ENCODE measurements around the gene ALOX15. TPM values are rescaled to one million over a fixed set of nuclear protein-coding genes. Genes with fewer than 3 reads are reported as not detected.

ALOX15 gene
- total and polyA plus RNA-seq, 9 of the 15 experiments (the other 6 are each of a cell fraction or from before 2014, with no cell fraction given): not detected

DNA sequence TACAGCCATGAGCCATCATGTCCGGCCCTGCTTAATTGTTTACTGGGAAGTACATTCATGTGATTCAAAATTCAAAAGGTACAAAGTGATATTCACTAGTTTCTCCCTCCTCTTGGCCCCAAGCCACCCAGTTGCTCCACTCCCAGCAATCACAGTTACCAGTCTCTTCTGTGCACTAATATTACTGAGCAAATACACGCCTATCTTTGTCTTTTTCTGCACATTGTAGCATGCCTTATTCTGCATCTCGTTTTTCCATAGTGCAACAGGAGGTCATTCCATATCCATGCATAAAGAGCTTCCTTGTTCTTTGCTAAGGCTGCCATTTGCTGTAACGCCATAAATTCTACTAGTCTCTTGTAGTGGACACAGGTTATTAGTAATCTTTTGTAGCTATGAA lies 2.2 kb upstream of the ALOX15 start:
- intact Hi-C loops (cut with micrococcal nuclease): no loop called here
- Histone ChIP-seq H2AFZ (ENCODE audit: low read depth, low read length) (no peak overlapping the region), H3K79me2 (ENCODE audit: control insufficient read depth, insufficient read depth, low read length) (no peaks in the 10 kb centered on the region), H3K9ac (ENCODE audit: insufficient read depth in 1 of 2, low read depth in 2 of 2, low read length in 2 of 2) (no peak overlapping the region), H3K4me3 (no peak overlapping the region), H3K27ac (ENCODE audit: extremely low read depth, low read depth, low read length) (no peak overlapping the region), H3K27me3 (ENCODE audit: control insufficient read depth in 2 of 2, insufficient read depth in 2 of 2, low read length in 2 of 2) (peaks cover 0 to 17% of the 10 kb centered on the region in 2 experiments; a peak in 3 of 5 replicates), H3K36me3 (ENCODE audit: control insufficient read depth, insufficient read depth, low read length) (no peaks in the 10 kb centered on the region), H3K9me1 (ENCODE audit: control insufficient read depth, insufficient read depth, low read length) (no peaks in the 10 kb centered on the region), H3K4me1 (replicated peaks in 1 of 2; ENCODE audit: control insufficient read depth in 2 of 2, insufficient read depth in 2 of 2, low read length in 2 of 2) (peaks cover 0 to 12% of the 10 kb centered on the region in 2 experiments; a peak in 3 of 5 replicates), H3K4me2 (ENCODE audit: insufficient read depth, low read length) (no peak overlapping the region), H3K9me3 (replicated peaks; ENCODE audit: control insufficient read depth, insufficient read depth, low read depth, low read length) (no peaks in the 10 kb centered on the region), H4K20me1 (replicated peaks; ENCODE audit: control insufficient read depth, insufficient read depth, low read length) (no peaks in the 10 kb centered on the region)
- in situ Hi-C loops (cut with MboI): no loop called here
- TF ChIP-seq ZC3H4 (CRISPR knock-in tag; IDR thresholded peaks at IDR 0.05; ENCODE audit: borderline replicate concordance) (no peak), HOXB6 (CRISPR knock-in tag; IDR thresholded peaks at IDR 0.05; ENCODE audit: borderline replicate concordance) (no peak)
- no TSS peak for BruUV-seq (replicated peaks)
- ChIA-PET CTCF (ENCODE audit: low intra/inter-chr PET ratio) (no interaction called here), POLR2A (interaction anchor here (0.6 kb wide), 1 partner anchor 28 kb away, joined by 3 read pairs; no protein-coding TSS in a partner anchor)
- ATAC-seq (no peak), DNase-seq (ENCODE audit: extremely low read depth in 1 of 4, low spot score in 3 of 4) (no peak), FAIRE-seq (no peak)
- WGBS (ENCODE audit: insufficient coverage, low coverage, missing lambda C conversion rate): 7% methylated on average over 4 of the region's 4 CpGs

DNA sequence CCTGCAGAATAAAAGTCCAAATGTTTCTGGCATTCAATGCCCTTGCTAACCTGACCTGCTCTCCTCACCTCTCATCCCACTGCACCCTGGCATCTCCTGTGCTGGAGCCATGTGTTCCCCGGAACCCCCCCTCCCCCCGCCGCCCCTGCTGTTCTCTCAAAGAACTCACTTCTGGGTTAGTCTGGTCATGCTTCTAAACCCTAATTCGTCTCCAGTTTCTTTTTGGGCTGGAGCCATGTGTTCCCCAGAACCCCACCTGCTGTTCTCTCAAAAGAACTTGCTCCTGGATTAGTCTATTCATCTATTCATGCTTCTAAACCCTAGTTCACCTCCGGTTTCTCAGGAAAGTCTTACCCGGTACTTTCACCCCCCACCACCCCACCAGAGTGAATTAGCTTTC lies 808 bp upstream of the ALOX15 start:
- intact Hi-C loops (cut with micrococcal nuclease) (no loop called here), in situ Hi-C loops (cut with MboI) (no loop called here)
- H4K20me1 ChIP-seq (replicated peaks; ENCODE audit: control insufficient read depth, insufficient read depth, low read length): no peaks in the 10 kb centered on the region
- no peak overlapping the region for H3K9ac ChIP-seq (ENCODE audit: insufficient read depth in 1 of 2, low read depth in 2 of 2, low read length in 2 of 2)
- H3K27me3 ChIP-seq (ENCODE audit: control insufficient read depth in 2 of 2, insufficient read depth in 2 of 2, low read length in 2 of 2): peaks cover 0 to 19% of the 10 kb centered on the region in 2 experiments; a peak in 3 of 5 replicates
- ChIA-PET POLR2A (interaction anchor here (0.6 kb wide), 1 partner anchor 140 kb away, joined by 3 read pairs; no protein-coding TSS in a partner anchor), CTCF (ENCODE audit: low intra/inter-chr PET ratio) (no interaction called here)
- H2AFZ ChIP-seq (ENCODE audit: low read depth, low read length): no peak overlapping the region
- no peaks in the 10 kb centered on the region for H3K79me2 ChIP-seq (ENCODE audit: control insufficient read depth, insufficient read depth, low read length)
- no peaks in the 10 kb centered on the region for H3K36me3 ChIP-seq (ENCODE audit: control insufficient read depth, insufficient read depth, low read length)
- BruUV-seq (replicated peaks): no TSS peak
- TF ChIP-seq PHF20 (IDR thresholded peaks at IDR 0.05; ENCODE audit: partially characterized antibody): no peak
- no peak for TF ChIP-seq FOS (IDR thresholded peaks at IDR 0.05; ENCODE audit: extremely low read depth, insufficient read length)
- TF ChIP-seq, protein P1, sequence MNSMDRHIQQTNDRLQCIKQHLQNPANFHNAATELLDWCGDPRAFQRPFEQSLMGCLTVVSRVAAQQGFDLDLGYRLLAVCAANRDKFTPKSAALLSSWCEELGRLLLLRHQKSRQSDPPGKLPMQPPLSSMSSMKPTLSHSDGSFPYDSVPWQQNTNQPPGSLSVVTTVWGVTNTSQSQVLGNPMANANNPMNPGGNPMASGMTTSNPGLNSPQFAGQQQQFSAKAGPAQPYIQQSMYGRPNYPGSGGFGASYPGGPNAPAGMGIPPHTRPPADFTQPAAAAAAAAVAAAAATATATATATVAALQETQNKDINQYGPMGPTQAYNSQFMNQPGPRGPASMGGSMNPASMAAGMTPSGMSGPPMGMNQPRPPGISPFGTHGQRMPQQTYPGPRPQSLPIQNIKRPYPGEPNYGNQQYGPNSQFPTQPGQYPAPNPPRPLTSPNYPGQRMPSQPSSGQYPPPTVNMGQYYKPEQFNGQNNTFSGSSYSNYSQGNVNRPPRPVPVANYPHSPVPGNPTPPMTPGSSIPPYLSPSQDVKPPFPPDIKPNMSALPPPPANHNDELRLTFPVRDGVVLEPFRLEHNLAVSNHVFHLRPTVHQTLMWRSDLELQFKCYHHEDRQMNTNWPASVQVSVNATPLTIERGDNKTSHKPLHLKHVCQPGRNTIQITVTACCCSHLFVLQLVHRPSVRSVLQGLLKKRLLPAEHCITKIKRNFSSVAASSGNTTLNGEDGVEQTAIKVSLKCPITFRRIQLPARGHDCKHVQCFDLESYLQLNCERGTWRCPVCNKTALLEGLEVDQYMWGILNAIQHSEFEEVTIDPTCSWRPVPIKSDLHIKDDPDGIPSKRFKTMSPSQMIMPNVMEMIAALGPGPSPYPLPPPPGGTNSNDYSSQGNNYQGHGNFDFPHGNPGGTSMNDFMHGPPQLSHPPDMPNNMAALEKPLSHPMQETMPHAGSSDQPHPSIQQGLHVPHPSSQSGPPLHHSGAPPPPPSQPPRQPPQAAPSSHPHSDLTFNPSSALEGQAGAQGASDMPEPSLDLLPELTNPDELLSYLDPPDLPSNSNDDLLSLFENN (IDR thresholded peaks at IDR 0.05; ENCODE audit: low read depth in 2 of 2, low read length in 2 of 2): no peak
- TF ChIP-seq GTF2F1 (IDR thresholded peaks at IDR 0.05; ENCODE audit: low read depth, low read length): no peak
- TF ChIP-seq TAL1 (IDR thresholded peaks at IDR 0.05): no peak
- H3K27ac ChIP-seq (ENCODE audit: extremely low read depth, low read depth, low read length): no peak overlapping the region
- no peak for ATAC-seq
- no peaks in the 10 kb centered on the region for H3K9me3 ChIP-seq (replicated peaks; ENCODE audit: control insufficient read depth, insufficient read depth, low read depth, low read length)
- no peak for DNase-seq (ENCODE audit: extremely low read depth in 1 of 4, low spot score in 3 of 4)
- H3K9me1 ChIP-seq (ENCODE audit: control insufficient read depth, insufficient read depth, low read length): no peaks in the 10 kb centered on the region
- no peak for FAIRE-seq
- WGBS (ENCODE audit: insufficient coverage, low coverage, missing lambda C conversion rate): 3% methylated on average over 3 of the region's 6 CpGs
- H3K4me3 ChIP-seq: no peak overlapping the region
- peaks cover 0 to 12% of the 10 kb centered on the region in 2 experiments; a peak in 3 of 5 replicates for H3K4me1 ChIP-seq (replicated peaks in 1 of 2; ENCODE audit: control insufficient read depth in 2 of 2, insufficient read depth in 2 of 2, low read length in 2 of 2)
- no peak overlapping the region for H3K4me2 ChIP-seq (ENCODE audit: insufficient read depth, low read length)

All from K562 (cell line).